ENCODE data around the gene GFOD1.

GFOD1 gene

DNA sequence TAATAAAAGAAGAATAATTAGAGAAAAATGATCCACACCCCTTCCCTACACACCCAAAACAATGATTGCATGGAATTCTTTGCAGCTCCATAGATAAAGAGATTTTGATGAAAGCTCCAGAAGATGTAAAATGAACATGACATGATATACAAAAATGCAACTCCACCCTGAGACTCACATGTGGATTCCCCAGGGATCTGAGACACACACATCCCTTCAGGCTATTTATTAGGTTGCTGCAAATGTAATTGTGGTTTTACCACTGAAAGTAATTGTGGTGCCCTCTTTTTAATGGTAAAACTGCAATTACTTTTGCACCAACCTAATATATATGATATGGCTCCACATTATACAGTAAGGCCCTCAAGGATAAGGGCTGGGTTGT is 118.7 kb downstream of the GFOD1 start:
- peaks cover 0 to 3% of the 10 kb centered on the region in 2 donors for H3K4me1 ChIP-seq (ENCODE audit: control insufficient read depth in 1 of 2, insufficient read depth in 2 of 2, low read length in 2 of 2)
- H3K4me3 ChIP-seq (ENCODE audit: low read depth in 1 of 2, low read length in 2 of 2): no peak overlapping the region
- H3K27me3 ChIP-seq (ENCODE audit: low read depth, low read length): no peaks in the 10 kb centered on the region
- no peaks in the 10 kb centered on the region for H3K9me3 ChIP-seq (ENCODE audit: control insufficient read depth in 1 of 2, low read length in 2 of 2)
- H3K27ac ChIP-seq (ENCODE audit: low read length): no peak overlapping the region
- peaks cover 0 to 14% of the 10 kb centered on the region in 2 donors for H3K36me3 ChIP-seq (ENCODE audit: control insufficient read depth in 1 of 2, insufficient read depth in 2 of 2, low read length in 2 of 2)

DNA sequence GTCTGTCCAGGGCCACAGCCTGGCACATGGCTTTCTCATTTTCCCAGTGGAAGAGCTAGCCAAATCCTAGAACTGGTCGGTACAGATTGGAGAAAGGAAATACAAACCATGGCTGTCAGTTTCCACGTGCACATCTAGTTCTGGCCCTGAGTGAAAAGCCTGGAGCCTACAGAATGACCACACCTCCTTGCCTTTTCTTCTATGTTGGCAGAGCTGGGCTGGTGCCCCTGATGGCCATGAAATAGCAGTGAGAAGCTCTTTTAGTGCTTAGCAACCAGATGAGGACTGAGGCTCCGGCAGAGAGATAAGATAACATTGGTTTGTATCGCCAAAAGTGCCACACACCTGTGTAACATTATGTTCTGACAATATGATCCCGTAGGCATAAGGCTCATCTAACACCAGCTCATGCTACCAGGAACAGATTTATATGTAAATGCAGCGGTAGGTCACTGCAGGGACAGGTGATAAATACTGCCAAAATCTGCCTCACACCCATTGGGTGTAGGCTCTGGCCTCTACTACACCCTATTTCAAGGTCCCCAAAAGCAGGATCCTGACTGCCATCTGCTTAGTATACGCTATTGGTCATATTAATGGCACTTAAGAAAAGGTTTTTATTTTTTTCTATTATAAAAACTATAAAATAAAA is 119.2 kb downstream of the GFOD1 start:
- no peaks in the 10 kb centered on the region for H3K9me3 ChIP-seq (ENCODE audit: control insufficient read depth in 1 of 2, low read length in 2 of 2)
- H3K4me1 ChIP-seq (ENCODE audit: control insufficient read depth in 1 of 2, insufficient read depth in 2 of 2, low read length in 2 of 2): peaks cover 0 to 3% of the 10 kb centered on the region in 2 donors
- H3K36me3 ChIP-seq (ENCODE audit: control insufficient read depth in 1 of 2, insufficient read depth in 2 of 2, low read length in 2 of 2): peaks cover 0 to 14% of the 10 kb centered on the region in 2 donors
- H3K4me3 ChIP-seq (ENCODE audit: low read depth in 1 of 2, low read length in 2 of 2): no peak overlapping the region
- H3K27ac ChIP-seq (ENCODE audit: low read length): no peak overlapping the region
- no peaks in the 10 kb centered on the region for H3K27me3 ChIP-seq (ENCODE audit: low read depth, low read length)

DNA sequence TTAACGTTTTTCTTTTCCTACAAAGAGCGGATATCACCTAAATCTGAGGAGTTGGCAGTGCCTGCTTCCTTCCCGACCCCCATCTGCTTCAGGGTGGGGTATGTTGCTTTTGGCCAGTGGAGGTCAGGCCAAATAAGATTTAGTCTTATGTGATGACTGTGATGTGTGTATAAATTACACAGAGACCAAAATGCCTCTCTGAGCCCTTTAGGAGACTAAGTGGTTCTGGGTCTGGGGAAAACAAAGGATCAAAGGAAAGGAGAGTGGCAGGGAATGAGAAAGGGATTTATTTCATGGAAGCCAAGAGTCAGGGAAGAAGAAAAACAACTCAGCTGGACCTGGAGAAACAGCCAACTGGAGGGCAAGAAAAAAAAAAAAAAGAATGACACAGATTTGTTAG is 120.0 kb downstream of the GFOD1 start:
- Histone ChIP-seq H3K27me3 (ENCODE audit: low read depth, low read length) (no peaks in the 10 kb centered on the region), H3K4me1 (ENCODE audit: control insufficient read depth in 1 of 2, insufficient read depth in 2 of 2, low read length in 2 of 2) (peaks cover 0 to 3% of the 10 kb centered on the region in 2 donors), H3K36me3 (ENCODE audit: control insufficient read depth in 1 of 2, insufficient read depth in 2 of 2, low read length in 2 of 2) (peaks cover 0 to 14% of the 10 kb centered on the region in 2 donors), H3K4me3 (ENCODE audit: low read depth in 1 of 2, low read length in 2 of 2) (no peak overlapping the region), H3K27ac (ENCODE audit: low read length) (no peak overlapping the region), H3K9me3 (ENCODE audit: control insufficient read depth in 1 of 2, low read length in 2 of 2) (no peaks in the 10 kb centered on the region)

DNA sequence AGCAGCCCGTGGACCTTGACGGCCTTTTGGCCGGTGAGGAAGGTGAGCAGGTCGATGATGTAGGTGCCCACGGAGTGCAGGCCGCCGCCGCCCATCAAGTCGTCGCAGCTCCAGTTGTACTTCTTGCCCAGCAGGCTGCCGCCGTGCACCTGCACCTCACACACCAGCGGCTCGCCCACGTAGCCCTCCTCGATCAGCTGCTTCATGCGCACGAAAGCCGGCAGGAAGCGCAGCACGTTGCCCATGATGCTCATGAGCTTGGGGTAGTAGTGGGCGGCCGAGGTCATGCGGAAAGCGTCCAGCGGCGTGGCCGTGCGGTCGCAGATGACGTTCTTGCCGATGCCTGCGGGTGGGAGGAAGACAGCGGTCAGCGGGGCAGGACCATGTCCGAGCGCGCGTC is 122.1 kb downstream of the GFOD1 start:
- Histone ChIP-seq H3K9me3 (ENCODE audit: control insufficient read depth in 1 of 2, low read length in 2 of 2) (no peaks in the 10 kb centered on the region), H3K27me3 (ENCODE audit: low read depth, low read length) (no peaks in the 10 kb centered on the region), H3K4me1 (ENCODE audit: control insufficient read depth in 1 of 2, insufficient read depth in 2 of 2, low read length in 2 of 2) (peaks cover 0 to 3% of the 10 kb centered on the region in 2 donors), H3K36me3 (ENCODE audit: control insufficient read depth in 1 of 2, insufficient read depth in 2 of 2, low read length in 2 of 2) (peaks cover 0 to 14% of the 10 kb centered on the region in 2 donors), H3K27ac (ENCODE audit: low read length) (no peak overlapping the region), H3K4me3 (ENCODE audit: low read depth in 1 of 2, low read length in 2 of 2) (no peak overlapping the region)

DNA sequence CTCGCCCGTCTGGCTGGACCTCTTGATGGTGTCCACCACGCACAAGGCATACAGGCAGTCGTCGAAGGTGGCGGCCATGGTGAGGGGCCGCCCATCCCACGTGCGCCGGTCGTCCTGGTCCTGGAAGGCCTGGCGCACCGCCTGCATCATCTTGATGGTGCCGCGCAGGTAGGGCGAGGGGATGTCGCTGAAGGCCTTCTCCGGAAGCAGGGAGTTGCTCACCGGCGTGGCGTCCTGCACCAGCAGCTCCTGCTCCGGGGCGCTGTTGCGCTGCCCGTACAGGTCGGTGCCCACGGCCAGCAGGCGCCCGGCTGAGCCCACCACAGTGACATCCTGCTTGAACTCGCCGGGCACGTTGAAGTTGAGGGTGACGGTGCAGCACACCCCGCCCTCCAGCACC is 122.6 kb downstream of the GFOD1 start:
- Histone ChIP-seq H3K27ac (ENCODE audit: low read length) (no peak overlapping the region), H3K9me3 (ENCODE audit: control insufficient read depth in 1 of 2, low read length in 2 of 2) (no peaks in the 10 kb centered on the region), H3K27me3 (ENCODE audit: low read depth, low read length) (no peaks in the 10 kb centered on the region), H3K36me3 (ENCODE audit: control insufficient read depth in 1 of 2, insufficient read depth in 2 of 2, low read length in 2 of 2) (peaks cover 0 to 14% of the 10 kb centered on the region in 2 donors), H3K4me3 (ENCODE audit: low read depth in 1 of 2, low read length in 2 of 2) (no peak overlapping the region), H3K4me1 (ENCODE audit: control insufficient read depth in 1 of 2, insufficient read depth in 2 of 2, low read length in 2 of 2) (peaks cover 0 to 1% of the 10 kb centered on the region in 2 donors)

DNA sequence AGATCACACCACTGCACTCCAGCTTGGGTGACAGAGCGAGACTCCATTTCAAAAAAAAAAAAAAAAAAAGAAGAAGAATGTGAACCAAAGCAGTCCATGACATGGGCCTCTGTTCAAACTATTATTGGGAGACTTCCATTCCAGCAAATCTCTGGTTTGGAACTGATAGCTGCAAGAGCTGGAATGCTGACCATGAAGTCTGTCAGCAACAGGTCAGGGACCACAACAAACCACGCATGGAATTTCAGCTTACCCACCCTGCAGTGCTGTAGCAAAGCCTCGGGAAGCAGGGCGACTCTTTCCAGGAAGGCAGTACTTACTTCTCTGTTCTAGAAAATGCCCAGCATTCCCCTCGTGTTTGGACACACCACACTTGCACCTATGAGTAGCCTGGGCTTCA is 125.0 kb downstream of the GFOD1 start:
- peaks cover 0 to 14% of the 10 kb centered on the region in 2 donors for H3K36me3 ChIP-seq (ENCODE audit: control insufficient read depth in 1 of 2, insufficient read depth in 2 of 2, low read length in 2 of 2)
- H3K9me3 ChIP-seq (ENCODE audit: control insufficient read depth in 1 of 2, low read length in 2 of 2): no peaks in the 10 kb centered on the region
- no peaks in the 10 kb centered on the region for H3K27me3 ChIP-seq (ENCODE audit: low read depth, low read length)
- H3K4me1 ChIP-seq (ENCODE audit: control insufficient read depth in 1 of 2, insufficient read depth in 2 of 2, low read length in 2 of 2): no peaks in the 10 kb centered on the region
- no peak overlapping the region for H3K27ac ChIP-seq (ENCODE audit: low read length)
- H3K4me3 ChIP-seq (ENCODE audit: low read depth in 1 of 2, low read length in 2 of 2): no peak overlapping the region

DNA sequence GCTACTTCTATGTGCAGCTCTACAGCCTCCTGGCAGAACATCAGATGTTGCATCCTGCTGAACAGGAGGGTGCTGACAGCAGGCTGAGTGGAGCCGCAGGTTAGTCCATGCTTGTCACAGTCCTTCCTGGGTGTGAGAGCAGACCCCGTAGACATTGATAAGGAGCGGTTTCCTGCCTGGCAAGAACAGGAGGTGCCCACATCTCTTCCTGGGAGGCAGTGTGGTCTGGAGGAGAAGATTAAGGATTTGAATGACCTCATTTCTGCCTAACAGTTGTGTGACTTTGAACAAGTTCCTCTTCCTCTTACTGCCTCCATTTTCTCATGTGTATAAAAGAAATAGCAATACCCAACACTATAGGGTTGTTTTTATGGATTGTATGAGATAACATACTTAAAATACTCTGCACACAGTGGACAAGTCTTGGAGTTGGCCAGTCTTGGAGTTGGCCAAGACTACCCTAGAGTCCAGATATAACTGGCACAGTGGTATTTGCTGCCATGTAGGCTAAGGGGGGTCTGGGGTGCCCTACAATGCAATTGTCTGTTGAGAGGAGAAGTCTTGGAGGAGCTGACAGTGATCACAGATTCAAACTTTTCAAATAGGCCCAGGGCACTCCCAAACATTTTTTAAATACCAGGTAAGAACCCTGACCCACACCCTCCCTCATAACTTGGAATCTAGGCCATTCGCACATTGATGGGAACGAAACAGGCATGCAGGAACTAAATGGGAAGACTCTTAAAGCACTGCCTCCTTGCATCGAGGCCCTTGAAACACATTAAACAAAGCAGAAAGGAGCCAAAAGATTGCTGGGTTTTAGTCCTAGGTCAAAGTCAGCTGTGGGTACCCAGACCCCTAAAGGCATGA is 126.5 kb downstream of the GFOD1 start:
- Histone ChIP-seq H3K9me3 (ENCODE audit: control insufficient read depth in 1 of 2, low read length in 2 of 2) (no peaks in the 10 kb centered on the region), H3K27ac (ENCODE audit: low read length) (no peak overlapping the region), H3K4me1 (ENCODE audit: control insufficient read depth in 1 of 2, insufficient read depth in 2 of 2, low read length in 2 of 2) (no peaks in the 10 kb centered on the region), H3K36me3 (ENCODE audit: control insufficient read depth in 1 of 2, insufficient read depth in 2 of 2, low read length in 2 of 2) (peaks cover 0 to 14% of the 10 kb centered on the region in 2 donors), H3K4me3 (ENCODE audit: low read depth in 1 of 2, low read length in 2 of 2) (no peak overlapping the region), H3K27me3 (ENCODE audit: low read depth, low read length) (no peaks in the 10 kb centered on the region)

DNA sequence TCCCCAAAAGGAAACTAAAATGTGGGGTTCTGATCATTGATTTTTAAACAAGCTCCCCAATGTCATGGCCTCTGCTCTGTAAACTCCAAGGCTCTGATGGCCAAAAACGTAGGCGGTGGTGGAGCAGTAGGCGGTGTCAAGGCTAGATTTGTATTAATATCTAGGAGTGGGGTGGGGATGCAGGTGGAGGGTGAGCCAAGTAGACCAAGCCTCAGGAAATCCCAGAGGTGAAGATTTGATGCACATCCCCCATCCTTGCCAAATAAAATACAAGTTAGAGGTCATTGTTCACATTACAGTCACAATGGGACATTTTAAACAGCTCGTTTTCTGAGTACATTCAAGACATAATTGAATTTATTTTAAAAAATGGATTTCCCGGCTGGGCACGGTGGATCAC is 128.1 kb downstream of the GFOD1 start:
- peaks cover 0 to 2% of the 10 kb centered on the region in 2 donors for H3K36me3 ChIP-seq (ENCODE audit: control insufficient read depth in 1 of 2, insufficient read depth in 2 of 2, low read length in 2 of 2)
- H3K9me3 ChIP-seq (ENCODE audit: control insufficient read depth in 1 of 2, low read length in 2 of 2): no peaks in the 10 kb centered on the region
- H3K27me3 ChIP-seq (ENCODE audit: low read depth, low read length): no peaks in the 10 kb centered on the region
- H3K4me1 ChIP-seq (ENCODE audit: control insufficient read depth in 1 of 2, insufficient read depth in 2 of 2, low read length in 2 of 2): peaks cover 8 to 13% of the 10 kb centered on the region in 2 donors
- no peak overlapping the region for H3K4me3 ChIP-seq (ENCODE audit: low read depth in 1 of 2, low read length in 2 of 2)
- no peak overlapping the region for H3K27ac ChIP-seq (ENCODE audit: low read length)

DNA sequence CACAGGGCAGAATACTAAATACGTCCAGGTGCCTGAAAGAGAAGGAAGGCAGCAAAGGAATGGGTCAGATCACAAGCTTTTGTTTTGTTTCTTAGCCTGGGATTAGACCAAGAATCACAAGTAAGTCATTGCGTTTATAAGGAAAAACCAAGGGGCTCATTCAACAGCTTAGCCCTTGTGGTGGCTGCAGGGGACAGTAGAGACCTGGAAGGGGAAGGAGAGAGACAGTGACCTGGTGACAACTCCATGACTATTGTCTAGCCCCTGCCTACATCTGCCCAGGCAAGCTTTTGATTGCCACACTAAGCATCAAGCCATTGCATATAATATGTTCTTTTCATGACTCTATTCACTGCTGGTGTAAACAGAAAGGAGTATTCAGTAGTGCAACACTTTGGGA is 128.9 kb downstream of the GFOD1 start:
- Histone ChIP-seq H3K27ac (ENCODE audit: low read length) (no peak overlapping the region), H3K4me1 (ENCODE audit: control insufficient read depth in 1 of 2, insufficient read depth in 2 of 2, low read length in 2 of 2) (peaks cover 10 to 14% of the 10 kb centered on the region in 2 donors), H3K9me3 (ENCODE audit: control insufficient read depth in 1 of 2, low read length in 2 of 2) (no peaks in the 10 kb centered on the region), H3K27me3 (ENCODE audit: low read depth, low read length) (no peaks in the 10 kb centered on the region), H3K4me3 (ENCODE audit: low read depth in 1 of 2, low read length in 2 of 2) (no peak overlapping the region), H3K36me3 (ENCODE audit: control insufficient read depth in 1 of 2, insufficient read depth in 2 of 2, low read length in 2 of 2) (no peaks in the 10 kb centered on the region)

DNA sequence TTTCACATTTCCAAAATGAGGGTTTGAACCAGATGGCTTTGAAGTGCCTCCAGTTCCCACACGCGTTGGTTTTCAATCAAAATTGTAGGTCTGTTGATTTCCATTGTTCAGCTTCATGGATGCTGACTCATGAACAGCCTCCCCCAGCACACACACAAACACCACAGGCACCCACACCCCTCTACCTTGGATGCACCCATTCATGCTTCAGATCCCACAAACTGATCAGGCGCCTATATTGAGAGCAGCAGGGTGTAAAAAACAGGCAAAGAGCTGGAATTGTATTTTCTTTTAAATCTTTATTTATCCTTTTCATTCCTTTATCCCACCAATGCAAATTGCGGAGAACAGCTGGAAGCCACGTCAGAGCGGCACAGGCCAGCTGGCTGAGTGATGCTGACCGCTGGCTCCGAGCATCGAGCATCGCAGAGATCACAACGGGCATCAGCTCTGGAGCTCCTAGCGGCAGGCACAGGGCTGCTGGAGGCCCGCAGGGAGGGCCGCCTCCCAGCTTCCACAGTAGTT is 129.8 kb downstream of the GFOD1 start:
- Histone ChIP-seq H3K27me3 (ENCODE audit: low read depth, low read length) (no peaks in the 10 kb centered on the region), H3K4me1 (ENCODE audit: control insufficient read depth in 1 of 2, insufficient read depth in 2 of 2, low read length in 2 of 2) (peaks cover 10 to 14% of the 10 kb centered on the region in 2 donors), H3K36me3 (ENCODE audit: control insufficient read depth in 1 of 2, insufficient read depth in 2 of 2, low read length in 2 of 2) (no peaks in the 10 kb centered on the region), H3K27ac (ENCODE audit: low read length) (no peak overlapping the region), H3K9me3 (ENCODE audit: control insufficient read depth in 1 of 2, low read length in 2 of 2) (no peaks in the 10 kb centered on the region), H3K4me3 (ENCODE audit: low read depth in 1 of 2, low read length in 2 of 2) (no peak overlapping the region)

DNA sequence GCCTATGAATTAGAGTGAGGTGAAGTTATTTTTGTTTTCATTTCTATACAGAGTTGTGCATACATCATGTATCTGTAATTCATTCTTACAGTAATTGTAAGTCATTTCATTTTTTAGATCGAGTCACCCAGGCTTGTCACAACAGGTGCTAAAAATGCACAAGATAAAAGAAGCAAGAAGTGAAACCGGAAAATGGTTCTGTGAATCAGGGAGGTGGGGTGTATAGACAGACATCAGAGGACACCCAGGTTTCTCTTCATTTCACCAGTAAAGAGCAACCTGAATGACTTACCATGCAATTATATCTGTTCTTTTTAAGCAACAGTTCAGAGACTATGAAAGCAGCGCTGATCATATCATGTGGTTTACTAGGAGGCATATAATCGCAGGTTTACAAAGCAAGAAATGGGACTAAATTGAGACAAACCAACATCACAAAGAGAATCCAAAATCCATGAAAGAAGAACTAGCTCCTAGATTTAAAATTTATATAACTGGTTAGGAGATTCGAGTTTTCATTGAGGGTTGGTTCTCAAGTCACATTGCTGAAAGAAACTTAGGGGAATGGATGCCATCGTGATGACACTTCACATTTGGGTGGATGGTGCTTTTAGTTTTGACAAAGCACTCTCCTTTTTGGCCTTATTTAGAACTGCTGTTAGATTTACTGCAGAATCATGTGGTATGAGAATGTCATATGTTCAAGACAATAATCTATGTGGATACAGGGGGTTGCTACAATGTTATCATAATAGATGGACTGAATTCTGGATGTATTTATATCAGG is 131.2 kb downstream of the GFOD1 start:
- Histone ChIP-seq H3K36me3 (ENCODE audit: control insufficient read depth in 1 of 2, insufficient read depth in 2 of 2, low read length in 2 of 2) (no peaks in the 10 kb centered on the region), H3K27me3 (ENCODE audit: low read depth, low read length) (no peaks in the 10 kb centered on the region), H3K9me3 (ENCODE audit: control insufficient read depth in 1 of 2, low read length in 2 of 2) (no peaks in the 10 kb centered on the region), H3K27ac (ENCODE audit: low read length) (no peak overlapping the region), H3K4me3 (ENCODE audit: low read depth in 1 of 2, low read length in 2 of 2) (no peak overlapping the region), H3K4me1 (ENCODE audit: control insufficient read depth in 1 of 2, insufficient read depth in 2 of 2, low read length in 2 of 2) (peaks cover 10 to 14% of the 10 kb centered on the region in 2 donors)

Measured in muscle layer of duodenum (tissue), 2 donors.